Transverse colon (tissue), 4 donors: ENCODE results near the gene PCCA. TPM values are rescaled to one million over a fixed set of nuclear protein-coding genes. Genes with fewer than 3 reads are reported as not detected.

Experiments
- DNase-seq: peaks from one replicate; pipeline ENCODE4 v3.0.0-alpha.2; 2019
- H3K27ac ChIP-seq, 4 donors: fragments of 200-600 bp; sonication (generic); 2 replicates each; pipeline ENCODE4 v1.5.1; 2016 to 2018; ENCODE audit warnings: inconsistent platforms in 4 of 4
- H3K27me3 ChIP-seq: fragments of 200-600 bp; sonication (generic); 2 replicates; pipeline ENCODE4 v1.5.1; 2017; ENCODE audit warnings: inconsistent platforms
- H3K36me3 ChIP-seq, 4 donors: fragments of 200-600 bp; sonication (generic); 2 replicates each; pipeline ENCODE4 v1.5.1; 2017 to 2019; ENCODE audit warnings: inconsistent platforms in 4 of 4
- H3K4me1 ChIP-seq, 4 donors: fragments of 200-600 bp; sonication (generic); 2 replicates each; pipeline ENCODE4 v1.5.1; 2017 to 2020; ENCODE audit warnings: inconsistent platforms in 4 of 4
- H3K4me3 ChIP-seq, 4 donors: fragments of 200-600 bp; sonication (generic); 1 replicate in 1 of 4; 2 replicates in 3 of 4; pipeline versions ENCODE4 v1.5.1 to v1.6.1; 2017 to 2019; ENCODE audit warnings: inconsistent platforms in 4 of 4
- H3K9me3 ChIP-seq, 2 donors: fragments of 200-600 bp; sonication (generic); 2 replicates each; pipeline ENCODE4 v1.5.1; 2017 to 2019; ENCODE audit warnings: inconsistent platforms in 2 of 2
- EP300 ChIP-seq: sonication (generic); formaldehyde crosslinking; IDR thresholded peaks from one replicate; pipeline ENCODE4 v1.6.1; 2017; ENCODE audit warnings: antibody characterized with exemption, low read depth
- POLR2A ChIP-seq: fragments of 450-650 bp; IDR thresholded peaks from one replicate; pipeline ENCODE4 v1.6.1; 2016; ENCODE audit warnings: antibody characterized with exemption, mild to moderate bottlenecking, moderate library complexity
- POLR2AphosphoS5 ChIP-seq, 3 donors: sonication (generic); formaldehyde crosslinking; IDR thresholded peaks; one replicate each; pipeline ENCODE4 v1.6.1; 2016; ENCODE audit warnings: antibody characterized with exemption in 3 of 3
- WGBS, 2 donors: methylation state at CpG; one replicate each; pipeline ENCODE4 v1.1.5; 2018; ENCODE audit warnings: low coverage in 1 of 2; 5-methylcytosine and 5-hydroxymethylcytosine counted together
- in situ Hi-C, 4 donors: fragments of 200-750 bp; cut with MboI; loops; one replicate each; pipeline versions ENCODE4 v1.15.0 to v1.15.1; 2017; ENCODE audit warnings: low sequenced_read_pairs in 3 of 4, low pct_ligation_motif_present in 1 of 4, low pct_unique_long_range_greater_than_20kb in 1 of 4
- intact Hi-C: fragments of 100-400 bp; cut with DNase I; formaldehyde crosslinking; loops from one replicate; pipeline ENCODE4 v1.15.1; 2023; ENCODE audit warnings: low total_unique reads
- total RNA-seq, 4 donors: library from RNA; depleted of rRNA; stranded (reverse); fragments of >200 nt; gene quantifications; one replicate each; pipeline ENCODE4 v1.1.0, GENCODE V29; 2016
- TF ChIP-seq, protein P1 (sequence below), 5 experiments: fragments of 200-600 bp in 3 of 5; fragments of 450-650 bp in 2 of 5; sonication (generic) in 3 of 5; IDR thresholded peaks; 1 replicate in 2 of 5; 2 replicates in 3 of 5; pipeline ENCODE4 v1.5.1; 2016 to 2017; ENCODE audit warnings: antibody characterized with exemption in 5 of 5, inconsistent platforms in 3 of 5, mild to moderate bottlenecking in 2 of 5, moderate library complexity in 1 of 5

The PCCA gene
- total RNA-seq, 4 donors from 2014 or later, result 13.1 to 87.8 (median 74.6) TPM

GRCh38 chr13:100362781-100363180 lies 273.9 kb downstream of the PCCA start:
- H3K4me1 ChIP-seq, result no peaks in the 10 kb centered on the region
- no peak overlapping the region for H3K4me3 ChIP-seq
- DNase-seq, result no peak
- no peak overlapping the region for H3K27ac ChIP-seq
- H3K27me3 ChIP-seq, result no peaks in the 10 kb centered on the region
- TF ChIP-seq POLR2AphosphoS5 (IDR thresholded peaks at IDR 0.05) (no peak), EP300 (no peak), POLR2A (no peak)
- TF ChIP-seq, protein P1, sequence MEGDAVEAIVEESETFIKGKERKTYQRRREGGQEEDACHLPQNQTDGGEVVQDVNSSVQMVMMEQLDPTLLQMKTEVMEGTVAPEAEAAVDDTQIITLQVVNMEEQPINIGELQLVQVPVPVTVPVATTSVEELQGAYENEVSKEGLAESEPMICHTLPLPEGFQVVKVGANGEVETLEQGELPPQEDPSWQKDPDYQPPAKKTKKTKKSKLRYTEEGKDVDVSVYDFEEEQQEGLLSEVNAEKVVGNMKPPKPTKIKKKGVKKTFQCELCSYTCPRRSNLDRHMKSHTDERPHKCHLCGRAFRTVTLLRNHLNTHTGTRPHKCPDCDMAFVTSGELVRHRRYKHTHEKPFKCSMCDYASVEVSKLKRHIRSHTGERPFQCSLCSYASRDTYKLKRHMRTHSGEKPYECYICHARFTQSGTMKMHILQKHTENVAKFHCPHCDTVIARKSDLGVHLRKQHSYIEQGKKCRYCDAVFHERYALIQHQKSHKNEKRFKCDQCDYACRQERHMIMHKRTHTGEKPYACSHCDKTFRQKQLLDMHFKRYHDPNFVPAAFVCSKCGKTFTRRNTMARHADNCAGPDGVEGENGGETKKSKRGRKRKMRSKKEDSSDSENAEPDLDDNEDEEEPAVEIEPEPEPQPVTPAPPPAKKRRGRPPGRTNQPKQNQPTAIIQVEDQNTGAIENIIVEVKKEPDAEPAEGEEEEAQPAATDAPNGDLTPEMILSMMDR (IDR thresholded peaks at IDR 0.05), result no peak
- no peaks in the 10 kb centered on the region for H3K9me3 ChIP-seq
- H3K36me3 ChIP-seq, result no peaks in the 10 kb centered on the region
- 18 to 53% methylated on average over 1 of the region's 1 CpG for WGBS, 2 donors
- in situ Hi-C loops (no loop called here), intact Hi-C loops (no loop called here)

DNA sequence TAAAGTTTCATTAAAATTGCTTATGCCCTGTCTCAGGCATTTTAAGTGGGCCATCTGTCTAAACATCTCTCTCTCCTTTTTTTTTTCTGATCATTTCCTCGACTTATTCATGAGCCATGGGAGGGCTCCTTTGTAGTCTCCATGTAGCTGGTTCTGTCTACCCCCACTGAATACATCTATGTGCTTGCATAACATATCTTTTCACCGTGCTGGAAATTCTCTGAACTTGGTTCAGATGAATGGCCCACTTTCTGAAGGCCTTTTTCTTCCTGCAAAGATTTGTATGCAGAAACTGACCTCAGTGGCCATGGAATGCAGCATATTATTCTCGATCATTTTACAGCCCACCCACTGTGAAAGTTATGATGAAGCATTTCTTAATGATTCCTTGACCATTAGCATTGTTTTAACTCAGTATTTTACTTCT lies 274.4 kb downstream of the PCCA start:
- no peak for TF ChIP-seq POLR2A
- TF ChIP-seq, protein P1 (IDR thresholded peaks at IDR 0.05), result no peak
- TF ChIP-seq EP300, result no peak
- TF ChIP-seq POLR2AphosphoS5 (IDR thresholded peaks at IDR 0.05), result no peak
- Histone ChIP-seq H3K36me3 (no peaks in the 10 kb centered on the region), H3K9me3 (no peaks in the 10 kb centered on the region), H3K27me3 (no peaks in the 10 kb centered on the region), H3K4me3 (no peak overlapping the region), H3K4me1 (no peaks in the 10 kb centered on the region), H3K27ac (no peak overlapping the region)
- intact Hi-C loops, result no loop called here
- in situ Hi-C loops, result no loop called here
- WGBS, 2 donors, result 63 to 73% methylated on average over 2 to 3 of the region's 3 CpGs
- DNase-seq, result no peak

DNA sequence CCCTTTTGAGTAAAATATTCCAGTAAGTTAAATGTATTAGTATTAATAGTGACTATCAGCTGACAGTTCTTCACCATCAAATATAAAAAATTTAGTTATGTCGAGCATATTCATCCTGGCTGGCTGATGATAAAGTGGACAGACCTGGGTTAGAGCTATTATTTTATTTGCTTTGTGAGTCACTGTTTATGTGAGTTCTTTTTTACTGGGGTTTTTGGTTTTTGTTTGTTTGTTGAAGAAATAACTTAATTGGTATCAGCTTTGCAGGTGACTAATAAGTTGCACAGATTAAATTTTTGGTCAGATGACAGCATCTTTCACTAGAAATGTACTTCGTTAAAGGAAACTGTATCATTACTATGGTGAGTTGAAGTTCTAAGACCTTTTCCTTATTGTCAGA lies 275.0 kb downstream of the PCCA start:
- in situ Hi-C loops (no loop called here), intact Hi-C loops (no loop called here)
- Histone ChIP-seq H3K4me1 (no peaks in the 10 kb centered on the region), H3K27me3 (no peaks in the 10 kb centered on the region), H3K4me3 (no peak overlapping the region), H3K9me3 (no peaks in the 10 kb centered on the region), H3K36me3 (peaks cover 0 to 3% (median 0%) of the 10 kb centered on the region in 4 donors), H3K27ac (no peak overlapping the region)
- DNase-seq, result no peak
- TF ChIP-seq POLR2A (no peak), EP300 (no peak), POLR2AphosphoS5 (IDR thresholded peaks at IDR 0.05) (no peak)
- TF ChIP-seq, protein P1 (IDR thresholded peaks at IDR 0.05), result no peak
- WGBS, 2 donors, result 73 to 82% methylated on average over 2 of the region's 2 CpGs

- no peak for DNase-seq
- in situ Hi-C loops (no loop called here), intact Hi-C loops (no loop called here)
- Histone ChIP-seq H3K27me3 (no peaks in the 10 kb centered on the region), H3K27ac (no peak overlapping the region), H3K4me1 (no peaks in the 10 kb centered on the region), H3K36me3 (peaks cover 0 to 7% (median 0%) of the 10 kb centered on the region in 4 donors), H3K9me3 (no peaks in the 10 kb centered on the region), H3K4me3 (no peak overlapping the region)
- 96% methylated on average over 4 of the region's 4 CpGs for WGBS, 2 donors
- TF ChIP-seq, protein P1 (IDR thresholded peaks at IDR 0.05), result no peak
- no peak for TF ChIP-seq EP300
- TF ChIP-seq POLR2AphosphoS5 (IDR thresholded peaks at IDR 0.05), result no peak
- TF ChIP-seq POLR2A, result no peak
Measured at GRCh38 chr13:100364591-100364990, 275.7 kb downstream of the PCCA start.
